NCI-H2029 treated with DMSO at 0.1 percent for 48 hours (cell line): ENCODE results near the gene IRS1.

Experiments
- DNase-seq: peaks from one replicate; lab custom pipeline; 2025; lab: John Stamatoyannopoulos, UW

IRS1 gene

GRCh38 chr2:226726546-226726945 is 73.1 kb downstream of the IRS1 start:
- DNase-seq: no peak

GRCh38 chr2:226725126-226725860 is 74.3 kb downstream of the IRS1 start:
- no peak for DNase-seq

GRCh38 chr2:226721541-226721940 is 78.1 kb downstream of the IRS1 start:
- DNase-seq: no peak

GRCh38 chr2:226720948-226721347 is 78.7 kb downstream of the IRS1 start:
- DNase-seq: no peak

- DNase-seq: no peak
Observed at GRCh38 chr2:226717719-226718118, 81.9 kb downstream of the IRS1 start.

- no peak for DNase-seq
Observed at GRCh38 chr2:226716126-226716525, 83.5 kb downstream of the IRS1 start.

- no peak for DNase-seq
Observed at GRCh38 chr2:226715347-226715990, 84.2 kb downstream of the IRS1 start.

- no peak for DNase-seq
Observed at GRCh38 chr2:226712941-226713340, 86.7 kb downstream of the IRS1 start.

- DNase-seq: no peak
Observed at GRCh38 chr2:226711606-226712296, 87.9 kb downstream of the IRS1 start.

- DNase-seq: no peak
Observed at GRCh38 chr2:226707499-226707898, 92.1 kb downstream of the IRS1 start.

GRCh38 chr2:226705965-226706364 is 93.7 kb downstream of the IRS1 start:
- DNase-seq: no peak

GRCh38 chr2:226705133-226705886 is 94.3 kb downstream of the IRS1 start:
- no peak for DNase-seq

GRCh38 chr2:226703514-226703913 is 96.1 kb downstream of the IRS1 start:
- DNase-seq: no peak

GRCh38 chr2:226702376-226702775 is 97.2 kb downstream of the IRS1 start:
- no peak for DNase-seq

GRCh38 chr2:226701052-226701451 is 98.6 kb downstream of the IRS1 start:
- DNase-seq: no peak

- DNase-seq: no peak
Observed at GRCh38 chr2:226699321-226699720, 100.3 kb downstream of the IRS1 start.

GRCh38 chr2:226698671-226699070 is 100.9 kb downstream of the IRS1 start:
- DNase-seq: no peak

- DNase-seq: no peak
Observed at GRCh38 chr2:226694586-226695284, 104.9 kb downstream of the IRS1 start.

GRCh38 chr2:226694149-226694548 is 105.5 kb downstream of the IRS1 start:
- DNase-seq: no peak

- no peak for DNase-seq
Observed at GRCh38 chr2:226693521-226693920, 106.1 kb downstream of the IRS1 start.

GRCh38 chr2:226692521-226693126 is 107.0 kb downstream of the IRS1 start:
- DNase-seq: no peak
